IPS DF 4.7 (cell line): ENCODE results near the gene ASPSCR1.
"Not testable (repeated sequence)": the region's sequence is repeated elsewhere in the genome, so short reads cannot be mapped to it uniquely, and the experiment has no call there.

Experiments
- DNase-seq: peaks from one replicate; pipeline ENCODE4 v3.0.0-alpha.2; 2013; ENCODE audit warnings: low spot score; ENCODE audit errors: extremely low read depth

The ASPSCR1 gene

DNA sequence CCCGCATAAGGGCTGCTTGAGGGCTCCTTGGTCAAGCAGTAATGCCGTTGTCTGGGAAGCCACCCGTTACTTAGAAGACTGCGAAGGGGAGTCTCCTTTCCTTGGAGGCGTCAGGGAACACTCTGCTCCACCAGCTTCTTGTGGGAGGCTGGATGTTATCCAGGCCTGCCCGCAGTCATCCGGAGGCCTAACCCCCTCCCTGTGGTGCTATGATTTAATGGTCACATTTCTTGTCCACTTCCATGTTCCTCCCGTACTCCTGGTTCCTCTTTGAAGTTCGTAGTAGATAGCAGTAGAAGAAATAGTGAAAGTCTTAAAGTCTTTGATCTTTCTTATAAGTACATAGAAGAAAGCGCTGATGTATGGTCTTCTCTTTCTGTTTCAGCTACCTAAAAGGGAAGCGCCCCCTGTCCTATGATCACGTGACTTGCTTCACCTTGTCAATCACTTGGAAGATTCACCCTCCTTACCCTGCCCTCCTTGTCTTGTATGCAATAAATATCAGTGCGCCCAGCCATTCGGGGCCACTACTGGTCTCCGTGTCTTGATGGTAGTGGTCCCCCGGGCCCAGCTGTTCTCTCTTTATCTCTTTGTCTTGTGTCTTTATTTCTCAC, 61.5 kb downstream of the ASPSCR1 start:
- DNase-seq, result not testable (repeated sequence)

DNA sequence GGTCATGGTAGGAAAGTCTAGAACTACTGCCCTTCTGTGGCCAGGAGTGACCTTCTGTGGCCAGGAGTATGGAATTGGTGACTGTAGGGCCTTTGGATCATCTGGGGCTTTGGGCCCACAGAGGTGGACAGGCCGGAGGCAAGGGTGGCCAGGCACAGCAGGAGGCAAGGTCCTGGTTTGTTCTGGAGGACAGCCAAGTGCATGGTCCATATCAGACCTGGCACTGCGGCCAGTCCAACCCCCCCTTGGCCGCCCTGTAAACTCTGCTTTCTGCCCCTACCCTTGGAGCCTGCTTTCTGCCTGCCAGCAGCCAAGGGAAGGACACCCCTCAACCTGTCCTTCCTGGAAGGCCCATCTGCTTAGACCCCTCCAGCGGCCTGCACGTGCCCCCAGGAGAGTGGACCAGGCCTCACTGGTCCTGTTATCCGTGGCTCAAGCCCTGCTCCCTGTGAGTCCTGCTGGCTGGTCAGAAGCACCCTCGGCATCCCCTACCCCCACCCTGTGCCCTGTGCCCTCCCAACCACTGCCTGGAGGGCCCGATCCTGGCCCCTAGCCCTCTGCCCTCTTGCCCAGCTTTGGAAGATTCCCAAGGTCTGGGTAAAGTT, 62.4 kb downstream of the ASPSCR1 start:
- DNase-seq, result no peak

DNA sequence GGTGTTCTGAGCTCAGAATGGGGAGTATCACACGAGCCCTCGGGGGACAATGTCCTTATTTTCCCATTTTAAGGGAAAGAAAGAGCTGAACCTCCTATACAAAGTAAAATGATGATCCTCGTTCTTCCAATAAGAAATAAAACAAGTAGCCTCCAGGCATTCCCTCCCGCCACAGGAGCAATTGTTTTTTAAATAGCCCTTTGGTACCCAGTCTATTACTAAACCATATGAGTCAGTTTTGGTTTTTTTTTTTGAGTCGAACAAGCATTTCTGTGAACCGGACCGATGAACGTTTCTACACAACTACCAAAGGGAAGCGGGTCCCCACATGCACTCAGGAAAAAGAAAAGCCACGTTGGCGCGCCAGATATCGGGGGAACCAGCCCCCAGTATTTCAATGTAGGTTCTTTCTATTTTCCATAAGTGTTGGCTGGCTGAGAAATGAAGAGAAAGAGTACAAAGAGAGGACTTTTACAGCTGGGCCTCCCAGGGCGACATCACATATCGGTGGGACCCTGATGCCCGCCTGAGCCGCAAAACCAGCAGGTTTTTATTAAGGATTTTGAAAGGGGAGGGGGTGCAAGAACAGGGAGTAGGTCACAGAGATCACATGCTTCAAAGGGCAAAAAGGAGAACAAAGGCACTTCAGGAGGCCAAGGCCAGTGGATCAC, 63.9 kb downstream of the ASPSCR1 start:
- no peak for DNase-seq

DNA sequence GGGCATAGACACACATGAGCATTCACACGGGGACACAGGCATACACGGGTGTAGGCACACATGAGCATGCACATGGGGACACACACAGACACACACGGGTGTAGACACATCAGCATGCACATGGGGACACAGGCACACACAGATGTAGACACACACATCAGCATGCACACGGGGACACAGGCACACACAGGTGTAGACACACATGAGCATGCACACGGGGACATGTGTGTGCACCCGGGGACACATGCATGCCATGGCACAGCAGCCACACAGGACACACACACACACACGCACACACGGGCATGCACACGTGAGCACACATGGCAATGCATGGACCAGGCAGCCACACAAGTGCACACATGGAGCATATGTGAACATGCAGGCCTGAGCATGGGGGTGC, 65.2 kb downstream of the ASPSCR1 start:
- no peak for DNase-seq

DNA sequence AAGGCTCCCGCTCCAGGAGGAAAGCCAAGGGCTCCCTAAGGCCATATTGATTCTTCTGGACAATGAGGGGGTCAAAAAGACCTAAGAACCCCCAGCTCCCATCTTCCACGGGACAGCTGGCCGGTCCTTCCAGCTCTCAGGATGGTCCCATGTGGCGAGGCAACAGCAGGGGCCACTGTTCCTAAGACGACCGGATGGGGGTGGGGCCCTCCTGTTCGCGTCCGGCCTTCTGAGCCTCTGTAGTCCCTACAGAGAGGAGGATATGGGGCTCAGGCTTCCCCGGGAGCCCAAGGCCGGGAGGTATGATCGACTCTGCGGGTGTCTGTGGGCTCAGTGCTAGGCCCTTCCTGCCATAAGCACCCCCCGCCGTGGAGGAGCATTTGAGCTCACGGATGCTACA, 66.1 kb downstream of the ASPSCR1 start:
- no peak for DNase-seq

DNA sequence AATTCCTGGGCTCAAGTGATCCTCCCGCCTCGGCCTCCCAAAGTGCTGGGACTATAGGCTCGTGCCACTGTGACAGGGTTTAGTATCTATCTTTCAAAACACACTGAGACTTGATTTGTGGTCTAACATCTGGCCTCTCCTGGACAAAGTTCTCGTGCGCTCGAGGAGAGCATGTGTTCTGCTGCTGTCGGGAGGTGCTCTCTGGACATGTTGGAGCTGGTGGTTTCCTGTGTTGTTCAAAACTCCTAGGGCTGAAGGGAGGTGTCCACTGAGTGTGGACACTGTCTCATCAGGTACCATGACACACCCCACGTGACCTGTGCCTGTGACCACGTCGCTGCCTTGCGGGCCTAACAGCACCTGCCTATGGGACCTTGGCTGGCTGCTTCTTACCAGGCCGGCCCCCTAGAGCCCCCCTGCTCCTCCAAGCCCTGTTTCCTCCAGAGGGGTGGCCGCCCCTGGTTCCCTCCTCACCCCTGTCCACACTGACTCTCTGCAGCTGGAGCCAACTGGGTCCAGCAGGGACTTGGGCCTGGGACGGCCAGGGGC, 68.6 kb downstream of the ASPSCR1 start:
- no peak for DNase-seq

DNA sequence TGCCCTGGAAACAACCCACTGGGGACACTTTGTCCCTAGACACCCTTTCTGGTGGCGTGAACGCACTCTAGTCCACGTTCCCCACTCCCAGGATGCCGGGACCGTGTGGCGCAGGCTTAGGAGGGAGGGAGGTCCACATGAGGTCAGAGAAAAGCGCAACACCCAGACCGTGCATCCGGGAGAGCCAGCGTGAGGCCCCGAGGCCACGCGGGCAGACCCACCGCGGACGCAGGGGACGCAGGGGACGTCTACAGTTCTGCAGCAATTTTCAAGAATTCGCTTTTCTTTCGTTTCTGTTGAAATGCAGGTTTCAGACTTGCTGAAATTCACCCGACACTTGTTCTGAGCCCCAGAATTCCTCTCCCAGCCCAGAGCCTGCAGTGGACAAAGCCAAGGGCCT, 69.5 kb downstream of the ASPSCR1 start:
- DNase-seq, result no peak

DNA sequence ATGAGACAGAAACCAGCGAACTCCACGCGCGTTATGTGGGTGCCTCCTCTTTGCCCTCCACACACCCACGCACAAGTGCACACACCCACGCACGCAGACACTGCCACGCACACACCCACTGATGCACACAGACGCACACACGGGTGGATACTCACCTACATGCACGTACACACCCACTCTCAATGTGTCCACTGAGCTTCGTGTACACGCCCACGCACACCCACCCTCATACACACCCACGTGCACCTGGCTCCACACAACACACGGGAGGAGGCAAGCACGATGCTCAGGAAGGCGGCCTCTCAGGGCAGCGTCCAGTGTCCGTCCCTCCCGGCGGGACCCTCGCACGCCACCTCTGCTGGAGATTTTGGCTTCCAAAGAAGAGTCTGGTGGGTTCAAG, 70.0 kb downstream of the ASPSCR1 start:
- no peak for DNase-seq

DNA sequence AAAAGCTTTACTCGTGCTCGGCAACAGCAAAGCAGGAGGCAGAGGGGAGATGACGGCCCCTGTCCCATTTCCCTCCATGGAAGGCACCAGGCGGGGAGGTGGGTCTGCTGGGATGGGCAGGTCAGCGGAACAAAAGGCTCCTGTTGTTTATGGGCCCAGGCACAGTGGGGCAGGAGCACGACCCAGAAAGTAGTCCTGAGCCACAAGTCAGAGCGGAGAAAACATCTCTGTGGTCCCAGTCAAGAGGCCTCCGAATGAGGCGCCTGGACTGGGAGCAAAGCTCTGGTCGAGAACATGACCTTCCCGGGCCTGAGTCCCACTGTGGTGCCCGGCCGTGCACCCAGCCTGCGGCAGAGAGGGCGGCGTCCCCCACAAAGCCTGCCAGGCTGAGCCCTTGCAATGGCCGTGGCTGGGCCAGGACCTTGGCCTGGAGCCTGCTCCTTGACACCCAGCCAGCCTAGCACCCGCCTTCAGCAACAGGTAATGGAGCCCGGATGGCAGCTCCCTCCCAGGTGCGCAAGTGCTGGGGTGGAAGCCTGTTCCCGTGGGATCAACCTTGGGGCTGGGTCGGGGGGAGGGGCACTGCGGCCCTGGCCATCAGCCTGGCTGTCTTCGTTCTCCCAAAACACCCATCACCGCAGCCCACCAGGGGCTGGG, 70.6 kb downstream of the ASPSCR1 start:
- no peak for DNase-seq

DNA sequence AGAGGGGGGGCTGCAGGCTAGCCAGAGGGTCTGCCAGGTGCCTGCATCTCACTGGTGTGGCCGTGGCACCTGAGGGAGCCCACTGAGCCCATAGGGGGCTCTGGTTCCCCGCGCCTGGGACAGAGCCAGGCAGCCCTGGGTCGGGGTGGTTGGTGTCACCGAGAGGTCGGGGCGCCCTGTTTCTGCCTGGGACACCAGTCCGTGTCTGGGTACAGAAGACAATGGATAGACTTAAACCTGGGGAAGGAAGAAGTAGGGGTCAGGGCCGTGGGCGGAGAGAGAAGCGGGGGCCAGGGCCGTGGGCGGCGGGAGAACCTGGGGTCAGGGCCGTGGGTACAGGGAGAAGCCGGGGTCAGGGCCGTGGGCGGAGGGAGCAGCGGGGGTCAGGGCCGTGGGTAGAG, 71.1 kb downstream of the ASPSCR1 start:
- no peak for DNase-seq

DNA sequence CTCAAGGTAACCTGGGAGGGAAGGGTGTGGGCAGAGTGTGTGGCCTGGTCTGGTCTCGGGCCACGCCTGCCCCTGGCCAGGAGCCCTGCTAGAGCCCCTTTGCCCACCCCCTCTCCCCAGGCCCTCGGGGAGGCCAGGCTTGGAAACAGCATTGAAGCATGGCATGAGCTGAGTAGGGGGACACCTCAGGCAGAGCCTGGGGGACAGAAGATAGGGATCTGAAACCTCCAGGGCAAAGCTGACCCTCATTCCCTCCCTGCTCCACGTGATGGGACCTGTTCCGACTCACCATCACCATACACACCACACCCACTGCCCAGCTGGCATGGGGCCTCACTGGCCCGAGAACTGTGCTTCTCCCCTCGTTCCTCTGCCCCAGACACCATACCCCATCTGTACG, 71.7 kb downstream of the ASPSCR1 start:
- DNase-seq, result no peak

DNA sequence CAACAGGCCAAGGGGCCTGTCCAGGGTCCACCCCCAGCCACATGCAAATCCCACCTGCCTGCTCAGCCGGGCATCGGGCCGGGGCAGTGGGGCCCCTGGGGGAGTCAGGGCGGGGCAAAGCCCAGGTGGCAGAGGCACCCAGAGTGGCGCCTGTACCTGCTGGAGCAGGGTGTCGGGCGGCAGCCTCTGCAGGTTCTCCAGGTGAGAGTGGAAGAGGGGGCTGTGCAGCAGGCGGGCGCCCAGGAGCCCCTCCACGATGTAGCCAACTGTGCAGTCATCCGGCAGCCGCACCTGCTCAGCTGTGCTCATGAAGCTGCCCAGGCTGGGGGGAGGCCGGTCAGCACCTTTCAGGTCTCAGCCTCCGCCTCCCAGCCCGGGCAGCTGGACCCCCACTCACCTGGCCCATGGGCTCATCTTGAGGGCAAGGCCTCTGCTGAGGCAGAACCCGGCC, 72.1 kb downstream of the ASPSCR1 start:
- DNase-seq, result no peak

DNA sequence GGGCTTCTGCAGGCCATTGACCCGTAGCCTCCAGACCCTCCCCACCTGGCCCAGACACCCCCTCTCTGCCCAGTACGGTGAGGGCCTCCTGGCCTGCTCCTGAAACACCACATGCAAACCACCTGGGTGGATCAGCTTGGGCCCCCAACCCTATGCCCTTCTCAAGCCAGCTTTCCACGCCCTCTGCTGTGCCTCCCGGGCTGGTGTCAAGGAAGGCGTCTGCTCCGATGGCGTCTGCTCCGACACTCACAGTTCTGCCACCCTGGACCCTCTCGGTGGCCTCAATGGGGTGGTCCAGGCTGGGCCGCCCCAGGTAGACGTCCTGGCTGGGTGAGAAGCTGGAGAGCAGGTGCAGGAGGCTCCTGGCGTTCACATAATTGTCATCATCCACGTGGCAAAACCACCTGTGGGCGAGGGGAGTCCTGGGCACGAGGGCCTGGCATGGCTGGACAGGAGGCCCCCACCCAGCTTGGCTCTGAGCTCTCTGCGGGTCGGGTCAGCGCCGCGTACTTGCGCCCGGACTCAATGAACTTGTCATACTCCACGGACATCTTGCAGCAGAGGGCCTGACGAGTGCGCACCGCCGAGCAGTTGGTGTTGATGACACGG, 72.8 kb downstream of the ASPSCR1 start:
- DNase-seq, result no peak

DNA sequence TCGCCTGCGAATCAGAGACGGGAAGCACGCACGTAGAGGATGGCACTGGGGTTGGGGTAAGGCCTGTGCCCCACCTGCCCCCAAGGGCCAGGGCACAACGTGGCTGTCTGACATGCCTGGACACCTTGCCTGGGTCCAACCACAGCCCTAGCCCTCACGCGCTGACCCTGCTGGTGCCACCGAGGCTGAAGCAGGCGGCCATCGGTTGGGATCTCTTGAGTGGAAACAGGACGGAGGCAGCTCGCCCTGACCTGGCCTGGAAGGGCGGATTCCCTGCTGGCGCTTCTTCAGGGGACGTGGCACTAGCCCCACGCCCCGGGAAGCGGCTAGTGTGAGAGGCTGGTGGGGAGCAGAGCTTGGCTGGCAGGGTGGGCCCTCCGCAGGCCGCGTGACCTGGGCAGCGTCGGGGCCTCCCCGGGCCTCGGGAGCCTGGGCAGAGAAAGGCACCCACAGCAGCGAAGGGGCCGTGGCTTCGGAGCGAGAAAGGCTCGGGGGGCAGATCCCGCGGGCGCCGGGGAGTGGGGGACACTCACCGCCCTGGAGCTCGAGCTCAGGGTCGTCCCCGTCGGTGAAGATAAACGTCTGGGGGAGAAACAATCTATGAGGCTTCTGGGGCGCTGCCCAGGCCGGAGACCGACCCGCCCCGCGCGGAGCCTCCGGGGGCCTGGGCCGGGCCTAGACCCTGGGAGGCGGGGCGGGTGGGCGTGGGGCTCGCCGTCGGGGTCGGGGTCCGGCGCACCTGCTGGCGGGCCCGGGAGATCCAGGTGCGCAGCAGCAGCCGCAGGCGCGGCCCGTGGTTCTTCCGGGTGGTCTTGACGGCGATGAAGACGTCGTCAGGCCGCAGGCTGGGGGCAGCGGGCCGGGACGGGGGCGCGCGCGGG, 73.6 kb downstream of the ASPSCR1 start:
- DNase-seq, result no peak

DNA sequence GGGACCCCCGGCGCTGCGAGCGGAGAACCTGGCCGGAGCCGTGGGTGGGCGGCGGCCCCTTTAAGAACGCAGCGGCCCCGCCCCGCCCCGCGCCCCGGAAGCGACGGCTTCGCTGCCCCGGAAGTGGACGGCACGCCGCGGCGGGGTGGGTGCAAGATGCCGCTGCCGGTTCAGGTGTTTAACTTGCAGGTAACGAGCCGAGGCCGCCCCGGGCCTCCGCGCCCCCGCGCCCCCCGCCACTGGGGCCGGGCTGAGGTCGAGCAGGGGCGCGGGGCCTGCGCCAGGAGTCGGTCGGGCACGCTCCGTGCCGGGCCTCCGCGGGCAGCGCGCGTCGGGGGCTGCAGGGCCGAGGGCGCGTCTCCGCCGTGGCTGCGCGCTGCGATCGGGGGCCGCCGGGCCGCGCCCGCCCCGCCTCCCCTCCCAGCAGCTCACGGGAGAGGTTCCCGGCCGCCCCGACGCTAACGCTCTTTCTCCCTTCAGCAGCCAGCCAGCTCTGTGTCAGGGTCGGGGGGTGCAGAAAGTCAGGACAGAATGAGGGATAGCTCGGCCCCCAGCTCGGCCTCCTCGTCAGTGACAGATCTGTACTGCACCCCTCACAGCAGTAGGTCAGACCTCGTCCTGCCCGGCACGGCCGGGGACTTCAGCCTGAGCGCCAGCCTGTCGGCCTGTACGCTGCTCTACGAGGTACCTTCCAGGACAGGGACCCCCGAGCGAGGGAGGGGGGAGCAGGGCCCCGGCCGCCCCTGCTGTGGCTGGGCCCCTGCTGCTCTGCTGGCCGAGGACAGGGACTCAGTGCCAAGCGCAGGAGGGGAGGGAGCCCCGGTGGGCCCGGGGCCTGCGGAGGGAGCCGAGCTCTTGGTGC, 74.6 kb downstream of the ASPSCR1 start, which contains the start of the genes GPS1 and RFNG:
GPS1 (plus strand) TSS at position 123 of the 862 bp plus-strand sequence; CDS start at position 157, 34 bp downstream.
RFNG (minus strand) TSS at position 36 of the 862 bp plus-strand sequence. CDS start 45 bp downstream, outside the sequence.
- DNase-seq, result no peak

DNA sequence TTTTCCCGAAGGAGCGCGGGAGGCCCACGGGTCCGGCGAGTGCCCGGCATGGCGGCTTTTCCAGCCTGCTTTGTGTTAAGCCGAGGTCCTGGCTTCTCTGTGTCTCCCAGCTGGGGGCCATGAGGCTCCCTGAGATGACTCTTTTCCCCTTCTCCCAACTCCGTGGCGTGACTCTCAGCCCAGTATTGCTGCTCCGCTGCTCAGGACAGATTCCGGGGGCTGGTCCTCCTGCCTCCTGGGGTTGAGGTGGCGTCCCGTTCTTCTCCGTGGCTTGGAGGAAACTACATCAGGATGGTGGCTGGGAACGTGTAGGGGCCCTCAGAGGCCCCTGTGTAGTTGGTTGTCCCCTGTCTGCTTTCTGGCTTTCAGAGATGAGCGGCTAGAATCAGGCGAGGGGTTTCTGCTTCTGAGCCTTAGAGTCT, 75.2 kb downstream of the ASPSCR1 start:
- no peak for DNase-seq

DNA sequence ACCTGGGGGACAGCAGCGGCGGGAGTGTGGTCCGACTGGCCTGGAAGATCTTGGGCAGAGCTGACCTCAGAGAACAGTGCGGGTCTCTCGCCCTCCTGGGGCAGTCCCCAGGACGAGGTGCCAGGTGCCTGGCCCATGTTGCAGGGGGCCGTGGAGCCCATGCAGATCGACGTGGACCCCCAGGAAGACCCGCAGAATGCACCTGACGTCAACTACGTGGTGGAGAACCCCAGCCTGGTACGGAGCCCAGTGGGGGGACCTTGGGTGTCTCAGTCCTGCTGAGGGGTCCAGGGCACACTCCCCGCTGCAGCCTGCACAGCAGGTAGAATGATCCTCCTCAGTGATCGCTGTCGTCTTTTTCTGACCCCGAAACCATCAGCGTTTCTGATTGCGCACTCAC, 75.7 kb downstream of the ASPSCR1 start:
- DNase-seq, result no peak

DNA sequence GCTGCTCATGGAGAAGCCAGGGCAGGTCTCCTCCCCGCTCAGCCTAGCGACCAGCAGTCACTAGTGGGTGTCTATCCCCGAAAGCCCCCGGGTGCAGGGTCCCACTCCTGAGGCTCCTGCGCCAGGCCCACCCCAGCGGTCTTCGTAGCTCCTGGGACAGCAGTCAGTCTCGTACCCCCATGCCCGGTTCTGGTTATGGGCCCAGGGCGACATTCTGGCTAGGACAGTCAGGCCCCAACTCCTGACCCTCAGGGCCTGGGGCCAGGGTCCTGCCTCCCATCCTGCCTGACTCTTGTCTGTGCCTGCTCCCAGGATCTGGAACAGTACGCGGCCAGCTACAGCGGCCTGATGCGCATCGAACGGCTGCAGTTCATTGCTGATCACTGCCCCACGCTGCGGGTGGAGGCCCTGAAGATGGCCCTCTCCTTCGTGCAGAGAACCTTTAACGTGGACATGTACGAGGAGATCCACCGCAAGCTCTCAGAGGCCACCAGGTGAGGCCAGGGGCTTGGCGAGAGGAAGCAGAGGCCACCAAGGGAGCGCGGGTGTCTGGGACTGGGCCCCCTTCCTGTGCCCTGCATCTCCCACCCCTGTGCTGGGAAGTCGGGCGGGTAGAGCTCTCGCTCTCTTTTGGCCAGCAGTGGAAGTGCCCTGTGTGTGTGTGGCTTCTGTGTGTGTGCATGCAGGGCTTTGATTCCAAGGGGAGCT, 76.3 kb downstream of the ASPSCR1 start:
- no peak for DNase-seq
